Mucosa of gallbladder (tissue), 1 donor: ENCODE measurements around the gene SFMBT1. TPM values are rescaled to one million over a fixed set of nuclear protein-coding genes. Genes with fewer than 3 reads are reported as not detected.

Source experiments
- total RNA-seq: library from RNA; stranded (reverse); gene quantifications from one replicate; pipeline ENCODE4 v1.2.1, GENCODE V29; 2021
- donor health status: DM: no; HTN: no; CAD: no.

SFMBT1 gene
- total RNA-seq, 1 donor from 2014 or later = 22.0 TPM

Other genes with a start within 250 kb of the SFMBT1 start
- gene ITIH4, start 215.4 kb downstream of the SFMBT1 start, total RNA-seq = 10.2 TPM
- gene MUSTN1, start 211.1 kb downstream of the SFMBT1 start, total RNA-seq = 4.7 TPM
- 25.3 TPM for gene STIMATE, start 148.5 kb downstream of the SFMBT1 start, total RNA-seq
- gene RFT1, start 84.4 kb upstream of the SFMBT1 start, total RNA-seq = 21.3 TPM
- 103 TPM for gene PRKCD, start 115.1 kb upstream of the SFMBT1 start, total RNA-seq
- gene TKT, start 209.9 kb upstream of the SFMBT1 start, total RNA-seq = 396 TPM